Measurements from ENCODE around the gene PATE1.

The PATE1 gene

DNA sequence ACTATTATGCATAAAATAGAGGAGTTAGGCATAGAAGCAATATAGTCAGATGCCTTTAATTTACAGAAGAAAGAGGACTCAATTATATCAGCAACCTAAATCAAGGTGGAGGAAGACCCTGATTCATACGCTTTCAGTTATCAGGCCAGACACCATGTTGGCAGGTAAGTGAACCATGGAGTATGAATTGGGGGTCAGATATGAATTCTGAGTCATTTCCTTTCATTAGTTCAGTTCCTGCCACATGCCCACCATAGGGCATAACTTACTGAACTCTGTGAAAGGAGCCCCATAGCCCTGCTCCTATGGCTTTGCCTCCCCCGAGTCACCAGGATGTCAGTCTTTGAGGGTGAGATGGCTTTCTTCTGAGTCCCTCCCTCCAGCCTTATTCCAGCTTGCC lies 17.4 kb downstream of the PATE1 start:
- H4K8ac ChIP-seq (ENCODE audit: low read length), result no peak overlapping the region
- no peak overlapping the region for H2AFZ ChIP-seq (ENCODE audit: low read depth, low read length)
- H3K4ac ChIP-seq (ENCODE audit: low read depth in 1 of 2, low read length in 2 of 2), result no peak overlapping the region
- no peak overlapping the region for H3K4me3 ChIP-seq (ENCODE audit: insufficient read depth in 1 of 2, low read depth in 1 of 2, low read length in 2 of 2)
- H3K9ac ChIP-seq (ENCODE audit: low read length), result no peak overlapping the region
- no peak overlapping the region for H2BK120ac ChIP-seq (ENCODE audit: low read depth, low read length)
- H3K27me3 ChIP-seq (ENCODE audit: control insufficient read depth in 1 of 2, insufficient read depth in 1 of 2, low read length in 2 of 2), result peaks cover 3 to 11% of the 10 kb centered on the region in 2 experiments
- no peak overlapping the region for H3K18ac ChIP-seq (ENCODE audit: low read depth in 1 of 2, low read length in 2 of 2)
- H2BK5ac ChIP-seq (ENCODE audit: low read depth, low read length, poor library complexity, severe bottlenecking), result no peak overlapping the region
- H2BK12ac ChIP-seq (ENCODE audit: low read length in 2 of 2), result no peak overlapping the region
- no peaks in the 10 kb centered on the region for H3K36me3 ChIP-seq (ENCODE audit: control insufficient read depth in 1 of 2, insufficient read depth in 2 of 2, low read depth in 1 of 2, low read length in 2 of 2)
- no peak for DNase-seq
- H3K9me3 ChIP-seq (ENCODE audit: control insufficient read depth, low read length), result no peaks in the 10 kb centered on the region
- no peak overlapping the region for H3K27ac ChIP-seq (ENCODE audit: low read length, poor library complexity, severe bottlenecking)
- H3K23ac ChIP-seq (ENCODE audit: low read length in 2 of 2), result no peak overlapping the region
- no peak overlapping the region for H3K4me2 ChIP-seq (ENCODE audit: low read length, poor library complexity, severe bottlenecking)
- no peaks in the 10 kb centered on the region for H3K4me1 ChIP-seq (ENCODE audit: control insufficient read depth, insufficient read depth, low read depth, low read length)
- no peak overlapping the region for H4K91ac ChIP-seq (ENCODE audit: low read length)
- WGBS, result 88% methylated on average over 2 of the region's 2 CpGs
- H3K79me1 ChIP-seq (replicated peaks; ENCODE audit: low read length, poor library complexity, severe bottlenecking), result no peaks in the 10 kb centered on the region
- no peak overlapping the region for H3K14ac ChIP-seq (ENCODE audit: low read length in 2 of 2)
- H2AK5ac ChIP-seq (ENCODE audit: low read length, severe bottlenecking), result no peak overlapping the region
- no peak overlapping the region for H2BK15ac ChIP-seq (ENCODE audit: low read depth, poor library complexity, severe bottlenecking)

DNA sequence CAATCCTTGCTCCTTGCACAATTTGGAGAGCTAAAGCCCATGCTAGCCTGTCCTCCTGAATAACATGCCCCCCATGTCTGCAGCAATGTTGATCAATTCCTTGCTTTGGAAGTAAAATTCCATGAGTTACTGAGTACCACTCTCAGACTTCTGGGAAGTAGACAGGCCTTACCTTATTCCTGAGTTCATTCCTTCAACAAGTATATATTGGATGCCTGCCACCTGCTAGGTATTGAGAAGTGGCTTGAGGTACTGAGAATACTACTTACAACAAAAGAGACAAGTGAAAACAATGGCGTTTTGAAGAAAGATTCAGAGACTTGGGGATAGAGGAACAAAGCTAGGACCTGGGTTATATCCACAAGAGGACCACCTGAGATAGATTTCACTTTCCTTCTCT lies 20.2 kb downstream of the PATE1 start:
- Histone ChIP-seq H3K14ac (ENCODE audit: low read length in 2 of 2) (no peak overlapping the region), H2AFZ (ENCODE audit: low read depth, low read length) (no peak overlapping the region), H3K36me3 (ENCODE audit: control insufficient read depth in 1 of 2, insufficient read depth in 2 of 2, low read depth in 1 of 2, low read length in 2 of 2) (no peaks in the 10 kb centered on the region), H3K27me3 (ENCODE audit: control insufficient read depth in 1 of 2, insufficient read depth in 1 of 2, low read length in 2 of 2) (peaks cover 12 to 26% of the 10 kb centered on the region in 2 experiments), H3K4me3 (ENCODE audit: insufficient read depth in 1 of 2, low read depth in 1 of 2, low read length in 2 of 2) (no peak overlapping the region), H3K79me1 (replicated peaks; ENCODE audit: low read length, poor library complexity, severe bottlenecking) (no peaks in the 10 kb centered on the region), H3K9ac (ENCODE audit: low read length) (no peak overlapping the region), H3K23ac (ENCODE audit: low read length in 2 of 2) (no peak overlapping the region), H3K18ac (ENCODE audit: low read depth in 1 of 2, low read length in 2 of 2) (no peak overlapping the region), H2BK12ac (ENCODE audit: low read length in 2 of 2) (no peak overlapping the region), H3K27ac (ENCODE audit: low read length, poor library complexity, severe bottlenecking) (no peak overlapping the region), H4K91ac (ENCODE audit: low read length) (no peak overlapping the region), H2BK15ac (ENCODE audit: low read depth, poor library complexity, severe bottlenecking) (no peak overlapping the region), H3K9me3 (ENCODE audit: control insufficient read depth, low read length) (no peaks in the 10 kb centered on the region), H4K8ac (ENCODE audit: low read length) (no peak overlapping the region), H2BK120ac (ENCODE audit: low read depth, low read length) (no peak overlapping the region), H3K4ac (ENCODE audit: low read depth in 1 of 2, low read length in 2 of 2) (no peak overlapping the region), H2BK5ac (ENCODE audit: low read depth, low read length, poor library complexity, severe bottlenecking) (no peak overlapping the region), H2AK5ac (ENCODE audit: low read length, severe bottlenecking) (no peak overlapping the region), H3K4me1 (ENCODE audit: control insufficient read depth, insufficient read depth, low read depth, low read length) (no peaks in the 10 kb centered on the region), H3K4me2 (ENCODE audit: low read length, poor library complexity, severe bottlenecking) (no peak overlapping the region)
- 56% methylated on average over 1 of the region's 1 CpG for WGBS
- no peak for DNase-seq

DNA sequence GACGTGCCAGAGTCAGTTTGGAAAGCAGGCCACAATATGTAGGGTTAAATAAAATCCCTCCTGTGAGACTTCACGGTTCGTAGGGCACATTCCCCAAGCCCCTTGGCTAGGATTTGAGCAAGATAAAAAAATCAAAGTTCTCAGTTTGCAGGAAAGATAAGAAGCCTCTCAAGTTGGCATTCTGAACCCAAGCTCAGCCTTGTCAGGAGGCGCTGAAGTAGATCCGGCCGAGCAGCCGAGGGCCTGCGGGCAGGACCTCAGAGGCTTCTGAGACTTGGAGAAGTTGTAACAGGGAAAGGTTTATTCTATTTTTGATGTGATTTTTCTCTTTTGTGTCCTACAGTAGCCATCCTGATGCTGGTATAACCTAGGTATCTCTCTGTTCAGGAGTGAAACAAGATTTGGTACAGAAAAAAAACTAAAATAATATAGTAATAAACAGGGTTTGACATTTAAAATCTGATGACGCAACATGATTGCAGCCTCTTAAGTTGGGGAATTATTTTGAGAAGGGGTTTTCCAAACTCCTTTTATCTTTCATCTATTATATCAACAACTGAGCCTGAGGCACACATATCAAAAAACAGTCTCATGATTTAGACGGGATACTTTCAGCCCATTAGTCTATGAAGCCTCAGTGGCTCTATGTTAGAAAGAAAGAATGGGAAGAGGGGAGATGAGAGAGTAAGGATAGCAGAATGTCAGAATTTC lies 22.4 kb downstream of the PATE1 start:
- H2AFZ ChIP-seq (ENCODE audit: low read depth, low read length), result no peak overlapping the region
- H2BK120ac ChIP-seq (ENCODE audit: low read depth, low read length), result no peak overlapping the region
- H3K79me1 ChIP-seq (replicated peaks; ENCODE audit: low read length, poor library complexity, severe bottlenecking), result no peaks in the 10 kb centered on the region
- H2AK5ac ChIP-seq (ENCODE audit: low read length, severe bottlenecking), result no peak overlapping the region
- H3K27ac ChIP-seq (ENCODE audit: low read length, poor library complexity, severe bottlenecking), result no peak overlapping the region
- H3K4me2 ChIP-seq (ENCODE audit: low read length, poor library complexity, severe bottlenecking), result no peak overlapping the region
- H3K9me3 ChIP-seq (ENCODE audit: control insufficient read depth, low read length), result no peaks in the 10 kb centered on the region
- no peak overlapping the region for H4K91ac ChIP-seq (ENCODE audit: low read length)
- H3K23ac ChIP-seq (ENCODE audit: low read length in 2 of 2), result no peak overlapping the region
- H3K18ac ChIP-seq (ENCODE audit: low read depth in 1 of 2, low read length in 2 of 2), result no peak overlapping the region
- no peak overlapping the region for H4K8ac ChIP-seq (ENCODE audit: low read length)
- WGBS, result 57% methylated on average over 9 of the region's 10 CpGs
- no peak overlapping the region for H2BK15ac ChIP-seq (ENCODE audit: low read depth, poor library complexity, severe bottlenecking)
- no peak overlapping the region for H2BK12ac ChIP-seq (ENCODE audit: low read length in 2 of 2)
- H3K9ac ChIP-seq (ENCODE audit: low read length), result no peak overlapping the region
- peaks cover 12 to 31% of the 10 kb centered on the region in 2 experiments for H3K27me3 ChIP-seq (ENCODE audit: control insufficient read depth in 1 of 2, insufficient read depth in 1 of 2, low read length in 2 of 2)
- no peak overlapping the region for H3K4ac ChIP-seq (ENCODE audit: low read depth in 1 of 2, low read length in 2 of 2)
- H3K36me3 ChIP-seq (ENCODE audit: control insufficient read depth in 1 of 2, insufficient read depth in 2 of 2, low read depth in 1 of 2, low read length in 2 of 2), result no peaks in the 10 kb centered on the region
- H3K14ac ChIP-seq (ENCODE audit: low read length in 2 of 2), result no peak overlapping the region
- no peaks in the 10 kb centered on the region for H3K4me1 ChIP-seq (ENCODE audit: control insufficient read depth, insufficient read depth, low read depth, low read length)
- H2BK5ac ChIP-seq (ENCODE audit: low read depth, low read length, poor library complexity, severe bottlenecking), result no peak overlapping the region
- DNase-seq, result no peak
- H3K4me3 ChIP-seq (ENCODE audit: insufficient read depth in 1 of 2, low read depth in 1 of 2, low read length in 2 of 2), result no peak overlapping the region

DNA sequence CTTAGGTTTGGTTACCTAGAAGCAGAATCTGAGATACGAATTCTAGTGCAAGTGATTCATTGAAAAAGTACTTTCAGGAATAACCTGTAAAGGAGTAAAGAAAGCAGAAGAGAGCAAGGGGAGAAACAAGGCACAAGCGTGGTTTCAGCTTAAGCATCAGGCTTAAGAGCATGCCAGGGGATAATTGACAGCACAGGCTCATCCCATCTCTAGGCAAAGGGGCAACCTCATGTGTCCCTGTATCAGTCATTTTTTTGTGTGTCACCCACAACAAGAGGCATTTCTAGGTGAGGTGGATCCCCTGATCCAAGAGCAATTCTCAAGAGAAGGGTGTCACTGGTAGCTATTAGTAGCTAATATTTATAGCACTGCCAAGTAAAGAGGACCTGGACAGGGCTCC lies 24.5 kb downstream of the PATE1 start:
- H4K8ac ChIP-seq (ENCODE audit: low read length), result no peak overlapping the region
- H3K36me3 ChIP-seq (ENCODE audit: control insufficient read depth in 1 of 2, insufficient read depth in 2 of 2, low read depth in 1 of 2, low read length in 2 of 2), result no peaks in the 10 kb centered on the region
- no peak overlapping the region for H3K9ac ChIP-seq (ENCODE audit: low read length)
- H3K18ac ChIP-seq (ENCODE audit: low read depth in 1 of 2, low read length in 2 of 2), result no peak overlapping the region
- H3K4ac ChIP-seq (ENCODE audit: low read depth in 1 of 2, low read length in 2 of 2), result no peak overlapping the region
- no peak overlapping the region for H2BK120ac ChIP-seq (ENCODE audit: low read depth, low read length)
- H2AK5ac ChIP-seq (ENCODE audit: low read length, severe bottlenecking), result no peak overlapping the region
- H2AFZ ChIP-seq (ENCODE audit: low read depth, low read length), result no peak overlapping the region
- no peak overlapping the region for H3K14ac ChIP-seq (ENCODE audit: low read length in 2 of 2)
- no peak overlapping the region for H4K91ac ChIP-seq (ENCODE audit: low read length)
- no peaks in the 10 kb centered on the region for H3K4me1 ChIP-seq (ENCODE audit: control insufficient read depth, insufficient read depth, low read depth, low read length)
- 44% methylated on average over 2 of the region's 2 CpGs for WGBS
- DNase-seq, result no peak
- H2BK12ac ChIP-seq (ENCODE audit: low read length in 2 of 2), result no peak overlapping the region
- H3K27ac ChIP-seq (ENCODE audit: low read length, poor library complexity, severe bottlenecking), result no peak overlapping the region
- H2BK5ac ChIP-seq (ENCODE audit: low read depth, low read length, poor library complexity, severe bottlenecking), result no peak overlapping the region
- no peak overlapping the region for H3K23ac ChIP-seq (ENCODE audit: low read length in 2 of 2)
- no peak overlapping the region for H3K4me3 ChIP-seq (ENCODE audit: insufficient read depth in 1 of 2, low read depth in 1 of 2, low read length in 2 of 2)
- peaks cover 12 to 23% of the 10 kb centered on the region in 2 experiments for H3K27me3 ChIP-seq (ENCODE audit: control insufficient read depth in 1 of 2, insufficient read depth in 1 of 2, low read length in 2 of 2)
- no peak overlapping the region for H3K4me2 ChIP-seq (ENCODE audit: low read length, poor library complexity, severe bottlenecking)
- H3K9me3 ChIP-seq (ENCODE audit: control insufficient read depth, low read length), result no peaks in the 10 kb centered on the region
- H3K79me1 ChIP-seq (replicated peaks; ENCODE audit: low read length, poor library complexity, severe bottlenecking), result no peaks in the 10 kb centered on the region
- no peak overlapping the region for H2BK15ac ChIP-seq (ENCODE audit: low read depth, poor library complexity, severe bottlenecking)
